Measurements from ENCODE around the gene NKD2. TPM values are rescaled to one million over a fixed set of nuclear protein-coding genes. Genes with fewer than 3 reads are reported as not detected.
"Not testable (repeated sequence)": the region's sequence is repeated elsewhere in the genome, so short reads cannot be mapped to it uniquely, and the experiment has no call there.

NKD2 gene
- polyA plus RNA-seq, 12 donors, result 0.96 to 32.3 (median 1.7) TPM; not detected in 1

DNA sequence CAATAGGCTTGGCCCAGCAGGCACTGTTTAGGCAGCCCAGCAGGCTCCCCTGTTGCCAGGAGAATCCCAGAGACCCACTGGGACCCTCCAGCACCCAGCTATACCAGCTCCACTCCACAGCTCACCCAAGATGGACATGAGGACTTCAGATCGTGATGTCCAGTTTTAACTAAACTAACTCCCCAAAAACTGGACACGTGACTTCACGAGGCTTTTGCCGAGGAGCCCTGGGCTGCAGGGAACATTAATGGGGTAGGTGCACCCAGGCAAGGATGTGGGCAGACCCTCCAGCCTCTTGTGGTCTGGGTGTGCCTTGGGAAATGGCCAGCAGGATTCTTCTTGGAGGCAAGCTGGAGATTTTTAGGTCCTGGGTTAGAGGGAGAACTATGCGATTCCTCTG is 8.9 kb upstream of the NKD2 start:
- no peak for DNase-seq

GRCh38 chr5:1000329-1000728 is 8.3 kb upstream of the NKD2 start:
- DNase-seq, result no peak

DNA sequence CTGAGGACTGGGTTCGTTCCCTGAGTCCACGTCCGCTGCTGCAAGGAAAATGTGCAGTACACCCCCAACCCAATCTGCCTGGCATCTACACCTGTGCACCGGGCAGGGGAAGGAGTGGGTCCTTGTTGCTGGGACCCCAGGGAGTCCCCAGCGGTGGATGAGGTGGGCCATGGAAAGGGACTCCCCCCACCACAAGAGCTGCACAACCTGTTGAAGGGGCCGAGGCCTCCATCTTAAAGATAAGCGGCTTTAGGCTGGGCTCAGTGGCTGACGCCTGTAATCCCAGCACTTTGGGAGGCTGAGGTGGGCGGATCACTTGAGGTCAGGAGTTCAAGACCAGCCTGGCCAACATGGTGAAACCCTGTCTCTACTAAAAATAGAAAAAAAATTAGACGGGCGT is 7.8 kb upstream of the NKD2 start:
- not testable (repeated sequence) for DNase-seq

DNA sequence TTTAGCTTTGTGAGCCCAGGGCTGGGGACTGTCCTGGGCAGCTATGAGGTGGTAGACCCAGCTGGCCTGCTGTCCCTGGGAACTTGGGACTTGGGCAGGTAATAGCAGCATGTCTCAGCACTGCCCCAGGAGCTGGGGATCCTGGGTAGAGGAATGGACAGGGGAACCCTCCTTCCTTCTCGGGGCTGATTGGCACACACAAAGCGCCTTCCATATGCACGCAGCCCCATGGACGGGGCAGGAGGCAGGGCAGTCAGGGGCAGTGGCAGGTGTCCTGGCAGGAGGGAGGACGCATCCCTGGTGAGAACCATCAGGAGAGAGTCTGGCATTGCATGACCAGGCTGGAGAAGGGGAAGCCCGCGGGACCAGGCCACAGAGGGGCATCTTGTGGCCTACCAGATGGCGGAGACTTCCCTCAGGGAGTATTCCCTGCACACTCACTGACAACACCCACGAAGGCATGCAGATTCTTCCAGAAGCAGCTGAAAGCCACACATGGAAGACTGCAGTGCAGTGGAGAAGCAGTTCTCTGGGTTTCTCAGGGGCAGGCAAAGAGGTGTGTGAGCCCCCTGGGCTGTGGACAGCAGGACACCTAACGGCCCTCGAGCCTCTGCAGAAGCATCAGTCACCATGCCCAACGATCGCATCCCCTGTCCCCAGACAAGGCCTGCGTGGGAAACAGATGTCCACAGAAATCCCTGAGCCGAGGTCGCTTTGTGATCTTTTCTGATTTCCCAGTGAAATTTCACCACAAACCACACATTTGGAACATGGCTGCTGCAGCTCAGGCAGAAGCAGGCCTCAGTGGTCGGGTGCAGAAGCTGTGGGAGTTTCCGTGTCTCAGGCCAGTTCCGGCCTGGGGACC is 7.0 kb upstream of the NKD2 start:
- DNase-seq, result no peak

GRCh38 chr5:1002271-1002546 is 6.4 kb upstream of the NKD2 start:
- no peak for DNase-seq

- DNase-seq, result no peak
Measured at GRCh38 chr5:1002836-1003235, 5.8 kb upstream of the NKD2 start.

- DNase-seq, result no peak
Measured at GRCh38 chr5:1003296-1003937, 5.2 kb upstream of the NKD2 start.

- peak; percentile 60 for DNase-seq
Measured at GRCh38 chr5:1004461-1005248, 3.9 kb upstream of the NKD2 start.

GRCh38 chr5:1005249-1005851 is 3.3 kb upstream of the NKD2 start:
- no peak for DNase-seq

DNA sequence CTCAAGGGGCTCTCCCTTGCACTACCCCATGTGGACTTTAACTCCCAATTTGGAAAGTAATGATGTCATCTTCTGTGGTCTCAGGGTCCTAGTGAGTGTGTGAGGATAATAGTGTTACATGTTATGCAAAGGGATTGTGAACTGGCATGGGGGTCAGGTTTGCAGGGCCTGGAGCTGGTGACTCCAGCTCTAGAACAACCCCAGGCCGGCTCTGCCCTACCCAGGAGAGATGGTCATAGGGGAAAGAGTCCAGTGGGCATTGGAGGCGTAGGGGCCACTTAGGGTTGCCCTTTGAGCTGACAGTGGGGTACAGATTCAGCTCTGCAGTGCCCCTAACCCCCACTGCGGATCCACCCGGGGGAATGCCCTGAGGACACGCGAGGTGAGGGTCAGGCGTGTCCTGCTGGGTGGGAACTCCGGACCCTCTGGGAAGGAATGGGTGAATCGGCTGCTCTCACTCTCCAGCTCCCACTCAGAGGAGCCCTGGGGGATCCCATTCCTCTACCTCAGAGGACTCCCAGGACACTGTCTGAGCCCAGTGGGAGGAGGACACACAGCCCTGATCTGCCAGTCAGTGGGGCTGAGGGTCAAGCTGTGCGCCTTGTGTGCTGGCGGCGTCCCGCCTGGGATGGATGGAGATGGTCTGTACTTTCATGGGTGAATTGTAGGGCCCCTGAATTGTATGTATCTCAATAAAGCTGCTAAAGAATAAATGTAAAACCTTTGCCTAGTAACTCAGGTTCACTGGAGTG is 2.5 kb upstream of the NKD2 start:
- DNase-seq, result no peak

DNA sequence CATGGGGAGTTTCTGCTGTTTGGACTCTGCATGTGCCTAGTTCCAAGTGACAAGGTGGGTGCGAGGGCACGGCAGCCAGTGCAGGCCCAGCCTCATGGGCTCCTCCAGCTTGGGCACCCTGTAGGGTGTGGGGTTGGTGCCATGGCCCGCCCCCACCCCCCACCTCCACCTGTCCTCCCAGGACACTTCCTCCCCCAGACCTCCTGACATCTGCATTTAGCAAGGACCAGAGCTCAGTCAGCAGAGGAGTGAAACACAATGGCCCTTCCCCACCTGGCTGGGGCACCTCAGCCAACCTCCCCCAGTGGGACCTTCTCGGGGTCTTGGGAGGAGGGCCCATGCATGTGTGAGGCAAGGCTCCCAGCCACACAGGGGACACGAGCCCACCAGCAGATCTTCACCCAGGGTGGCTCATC is 1.9 kb upstream of the NKD2 start:
- DNase-seq, result no peak

DNA sequence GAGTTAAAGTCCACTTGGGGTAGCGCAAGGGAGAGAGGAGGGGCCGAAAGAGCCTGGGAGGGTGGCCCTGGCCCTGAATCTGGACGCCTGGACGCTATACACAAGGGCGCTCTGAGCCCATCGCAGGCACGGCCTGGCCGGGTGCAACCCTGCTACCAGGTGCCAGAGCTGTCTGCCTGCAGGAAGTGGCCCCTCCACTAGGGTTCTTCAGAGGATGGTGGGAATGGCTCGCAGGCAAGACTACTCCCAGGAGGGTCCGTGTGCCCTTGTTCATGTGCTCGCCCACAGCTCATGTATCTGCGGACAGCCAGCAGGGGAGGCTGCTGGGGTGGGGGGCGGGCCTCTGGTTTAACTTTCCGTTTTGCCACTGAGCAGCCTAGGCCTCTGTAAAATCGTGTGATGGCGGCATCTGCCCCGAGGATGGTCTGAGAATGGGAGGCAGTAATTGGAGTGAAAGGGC is 1.4 kb upstream of the NKD2 start:
- DNase-seq, result no peak

- no peak for DNase-seq
Measured at GRCh38 chr5:1007681-1008450, 736 bp upstream of the NKD2 start.

DNA sequence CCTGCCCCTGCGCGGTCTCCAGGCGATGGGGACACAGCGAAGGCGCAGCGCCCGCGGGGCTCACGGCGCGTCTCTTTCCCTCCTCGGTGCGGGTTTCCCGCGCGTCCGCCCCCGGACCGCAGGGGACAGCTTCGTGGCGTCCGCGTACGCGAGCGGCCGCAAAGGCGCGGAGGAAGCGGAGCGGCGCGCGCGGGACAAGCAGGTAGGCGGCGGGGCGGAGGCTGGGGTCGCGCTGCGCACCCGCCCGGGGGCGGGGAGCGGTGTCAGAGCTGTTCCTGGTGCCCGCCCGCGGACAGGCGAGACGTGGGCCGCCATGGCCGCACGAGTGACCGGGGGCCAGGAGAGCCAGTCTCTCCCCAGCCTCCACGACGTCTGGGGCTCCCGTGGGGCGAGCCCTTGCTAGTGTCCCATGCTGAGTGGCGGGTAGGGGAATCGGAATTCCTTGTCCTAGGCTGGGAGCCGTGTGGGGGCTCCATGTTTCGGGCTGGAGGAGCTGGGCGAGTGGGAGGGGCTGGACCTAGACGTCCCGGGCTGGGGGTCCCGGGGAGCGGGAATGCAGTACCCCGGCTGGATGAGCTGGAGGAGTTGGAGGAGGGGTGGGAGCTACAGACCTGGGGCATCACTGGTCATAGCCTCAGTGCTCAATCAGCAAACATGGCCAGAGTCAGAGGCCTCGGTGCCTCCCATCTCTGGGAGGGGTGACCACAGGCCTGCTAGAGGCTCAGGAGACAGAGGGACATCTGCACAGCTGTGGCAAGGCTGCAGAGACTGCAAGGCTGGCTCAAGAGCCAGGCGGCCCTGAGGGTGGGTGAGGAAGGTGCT is 968 bp downstream of the NKD2 start:
- DNase-seq, result no peak

- DNase-seq, result no peak
Measured at GRCh38 chr5:1010181-1010510, 1.5 kb downstream of the NKD2 start.

GRCh38 chr5:1010641-1011046 is 2.0 kb downstream of the NKD2 start:
- no peak for DNase-seq

DNA sequence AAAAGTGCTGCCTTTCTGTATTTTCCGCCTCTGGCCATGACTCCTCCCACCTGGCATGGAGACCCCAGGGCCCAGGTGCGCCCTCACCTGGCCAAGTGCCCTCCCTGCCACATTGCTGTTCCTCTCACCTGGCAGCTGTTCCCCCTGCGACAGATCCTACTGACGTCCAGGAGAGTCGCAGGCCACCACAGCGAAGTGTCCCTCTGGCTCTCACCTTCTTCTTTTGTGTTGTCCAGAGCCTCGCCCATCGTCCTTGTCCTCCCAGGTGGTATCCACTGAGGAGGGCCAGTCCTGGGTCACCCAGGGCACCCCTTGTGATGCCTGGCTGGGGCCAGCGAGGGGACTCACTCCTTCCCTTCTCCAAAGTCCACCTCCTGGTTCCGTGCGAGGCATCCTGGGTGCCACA is 2.6 kb downstream of the NKD2 start:
- DNase-seq, result no peak

- DNase-seq, result no peak
Measured at GRCh38 chr5:1011741-1012312, 3.2 kb downstream of the NKD2 start.

- DNase-seq, result no peak
Measured at GRCh38 chr5:1012313-1012841, 3.8 kb downstream of the NKD2 start.

DNA sequence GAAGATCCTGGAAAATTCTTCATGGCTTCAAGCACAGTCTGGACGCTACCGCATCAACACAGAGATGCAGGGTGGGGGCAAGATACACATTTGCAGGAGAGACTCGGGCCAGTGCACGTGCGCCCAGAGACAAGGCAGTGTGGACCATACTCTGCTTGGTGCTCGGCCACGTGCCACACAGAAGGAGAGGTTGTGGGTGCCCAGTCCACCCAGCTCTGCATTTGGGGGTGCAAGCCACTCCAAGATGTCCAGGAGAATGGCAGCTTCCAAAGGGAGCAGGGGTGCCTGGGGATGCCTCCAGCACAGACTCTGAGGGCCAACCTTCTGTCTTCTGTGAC is 4.3 kb downstream of the NKD2 start:
- DNase-seq, result no peak

Data from muscle of arm (tissue), 12 donors.